K562 (cell line): ENCODE data around the gene CDAN1. TPM values are rescaled to one million over a fixed set of nuclear protein-coding genes. Genes with fewer than 3 reads are reported as not detected.

ENCODE experiments used
- ATAC-seq: fragments of 200-7000 bp; cut with Tn5 transposase; 3 replicates; pipeline ENCODE4 v1.9.1; 2020; ENCODE audit warnings: moderate library complexity
- BruUV-seq: library from RNA; stranded (reverse); fragments of 400-500 nt; replicated peaks from 2 replicates; lab custom pipeline; 2021; lab: Mats Ljungman, UMichigan
- CTCF ChIA-PET: fragments of 300-600 bp; formaldehyde crosslinking; extraction: SDS; loops from one replicate; lab custom pipeline; 2021; ENCODE audit warnings: low intra/inter-chr PET ratio; lab: Yijun Ruan, JAX
- POLR2A ChIA-PET: fragments of 300-600, 350-650 bp; sonication (Branson Sonifier 250); formaldehyde crosslinking; extraction: SDS; loops from one replicate; lab custom pipeline; 2021; ENCODE audit warnings: antibody characterized with exemption, inconsistent platforms; lab: Yijun Ruan, JAX
- DNase-seq, 4 experiments: peaks; one replicate each; pipeline versions ENCODE4 v3.0.0 to v3.0.0-alpha.2; 2011 to 2018; ENCODE audit warnings: low spot score in 3 of 4, mixed read lengths in 3 of 4; ENCODE audit errors: extremely low read depth in 1 of 4
- FAIRE-seq: peaks from 2 replicates; lab custom pipeline; 2011; peaks lifted over from hg19 to GRCh38; lab: Jason Lieb, UNC
- H2AFZ ChIP-seq: 2 replicates; pipeline ENCODE4 v1.6.0; 2011; ENCODE audit warnings: low read depth, low read length, control low read depth, inconsistent platforms
- H3K27ac ChIP-seq: fragments of 200-600 bp; 3 replicates; pipeline ENCODE4 v1.8.0; 2011; ENCODE audit warnings: low read depth, mild to moderate bottlenecking, control low read depth, inconsistent platforms, low read length, moderate library complexity, mixed read lengths; ENCODE audit errors: extremely low read depth
- H3K27me3 ChIP-seq, 2 experiments: fragments of 300-600 bp in 1 of 2; 2 replicates in 1 of 2; 3 replicates in 1 of 2; pipeline versions ENCODE4 v1.6.0 to v1.8.0; 2011; ENCODE audit warnings: inconsistent platforms in 2 of 2, low read length in 2 of 2, mild to moderate bottlenecking in 1 of 2, mixed read lengths in 1 of 2, moderate library complexity in 1 of 2; ENCODE audit not compliant: control insufficient read depth in 2 of 2, insufficient read depth in 2 of 2
- H3K36me3 ChIP-seq: fragments of 300-600 bp; 3 replicates; pipeline ENCODE4 v1.8.0; 2011; ENCODE audit warnings: mild to moderate bottlenecking, low read length, inconsistent platforms; ENCODE audit not compliant: control insufficient read depth, insufficient read depth
- H3K4me1 ChIP-seq, 2 experiments: fragments of 200-600 bp in 1 of 2; replicated peaks in 1 of 2; 2 replicates in 1 of 2; 3 replicates in 1 of 2; pipeline versions ENCODE4 v1.5.1 to v1.8.0; 2011; ENCODE audit warnings: inconsistent platforms in 2 of 2, low read length in 2 of 2, mild to moderate bottlenecking in 1 of 2, mixed read lengths in 1 of 2, moderate library complexity in 1 of 2; ENCODE audit not compliant: control insufficient read depth in 2 of 2, insufficient read depth in 2 of 2
- H3K4me2 ChIP-seq: 2 replicates; pipeline ENCODE4 v1.6.1; 2011; ENCODE audit warnings: low read length, control low read depth, inconsistent platforms, mixed read lengths; ENCODE audit not compliant: insufficient read depth
- H3K4me3 ChIP-seq: fragments of 200-600 bp; sonication (generic), shearing (Covaris generic); 2 replicates; pipeline ENCODE4 v1.5.1; 2016; ENCODE audit warnings: control low read depth, inconsistent platforms
- H3K79me2 ChIP-seq: fragments of 200-600 bp; 3 replicates; pipeline ENCODE4 v1.8.0; 2011; ENCODE audit warnings: low read length, inconsistent platforms; ENCODE audit not compliant: control insufficient read depth, insufficient read depth
- H3K9ac ChIP-seq, 2 experiments: 2 replicates each; pipeline versions ENCODE4 v1.6.0 to v1.6.1; 2011; ENCODE audit warnings: low read depth in 2 of 2, low read length in 2 of 2, control low read depth in 1 of 2, inconsistent platforms in 1 of 2, mild to moderate bottlenecking in 1 of 2, mixed read lengths in 1 of 2; ENCODE audit not compliant: insufficient read depth in 1 of 2
- H3K9me1 ChIP-seq: one replicate; pipeline ENCODE4 v1.6.0; 2011; ENCODE audit warnings: inconsistent platforms, mild to moderate bottlenecking, low read length, moderate library complexity; ENCODE audit not compliant: control insufficient read depth, insufficient read depth
- H3K9me3 ChIP-seq: replicated peaks from 2 replicates; pipeline ENCODE4 v1.5.1; 2011; ENCODE audit warnings: low read depth, low read length, inconsistent platforms; ENCODE audit not compliant: control insufficient read depth, insufficient read depth
- H4K20me1 ChIP-seq: replicated peaks from 2 replicates; pipeline ENCODE4 v1.6.1; 2011; ENCODE audit warnings: low read length, inconsistent platforms, mixed read lengths; ENCODE audit not compliant: control insufficient read depth, insufficient read depth
- FOXA1 ChIP-seq: fragments of 450-650 bp; IDR thresholded peaks from 2 replicates; pipeline ENCODE4 v1.6.1; 2016; ENCODE audit warnings: mild to moderate bottlenecking, borderline replicate concordance
- HMGXB4 ChIP-seq: sonication (generic); formaldehyde crosslinking; IDR thresholded peaks from 2 replicates; pipeline ENCODE4 v1.8.1; 2023; ENCODE audit warnings: mild to moderate bottlenecking, missing genetic modification reagents
- HSF4 ChIP-seq: fragments of 250-450 bp; sonication (Bioruptor Pico); IDR thresholded peaks from 2 replicates; pipeline ENCODE4 v2.1.2; 2022; ENCODE audit warnings: mild to moderate bottlenecking, moderate library complexity, borderline replicate concordance
- PHF20 ChIP-seq: fragments of 450-650 bp; IDR thresholded peaks from 2 replicates; pipeline ENCODE4 v1.6.1; 2018; ENCODE audit not compliant: partially characterized antibody
- PRPF4 ChIP-seq: fragments of 200-400 bp; formaldehyde crosslinking; IDR thresholded peaks from one replicate; pipeline ENCODE4 v1.6.1; 2017; ENCODE audit warnings: low read length, low read depth, mild to moderate bottlenecking; ENCODE audit not compliant: insufficient read depth, poor library complexity, severe bottlenecking
- RCOR1 ChIP-seq, 2 experiments: IDR thresholded peaks; 2 replicates each; pipeline ENCODE4 v1.6.1; 2012; ENCODE audit warnings: low read depth in 2 of 2, low read length in 2 of 2, borderline replicate concordance in 1 of 2, improper control_type of control experiment in 1 of 2
- TRIM24 ChIP-seq, 2 experiments: fragments of 450-650 bp; IDR thresholded peaks; 2 replicates each; pipeline ENCODE4 v1.6.1; 2016
- ZNF143 ChIP-seq: sonication (generic); formaldehyde crosslinking; IDR thresholded peaks from 2 replicates; pipeline ENCODE4 v1.9.0; 2022; ENCODE audit warnings: mild to moderate bottlenecking, missing genetic modification reagents
- ZNF175 ChIP-seq: fragments of 200-800 bp; sonication (Bioruptor generic); IDR thresholded peaks from 2 replicates; pipeline ENCODE4 v1.6.1; 2016; ENCODE audit warnings: low read depth, mild to moderate bottlenecking, missing genetic modification characterization, missing compliant biosample characterization
- ZNF263 ChIP-seq: sonication (generic); formaldehyde crosslinking; IDR thresholded peaks from 2 replicates; pipeline ENCODE4 v1.8.0; 2022; ENCODE audit warnings: mild to moderate bottlenecking, missing genetic modification reagents, borderline replicate concordance
- ZNF561 ChIP-seq: fragments of 450-650 bp; formaldehyde crosslinking; conservative IDR thresholded peaks from 2 replicates; pipeline ENCODE4 v1.4.0; 2020; ENCODE audit warnings: mild to moderate bottlenecking, moderate library complexity
- ZNF583 ChIP-seq: fragments of 250-450 bp; sonication (Bioruptor Pico); IDR thresholded peaks from 2 replicates; pipeline ENCODE4 v1.4.0; 2020
- ZNF830 ChIP-seq: fragments of 250-450 bp; sonication (Bioruptor Pico); IDR thresholded peaks from 2 replicates; pipeline ENCODE4 v1.5.0; 2021; ENCODE audit warnings: mild to moderate bottlenecking
- WGBS: fragments of 100-300 bp; shearing (Covaris generic); methylation state at CpG from one replicate; pipeline ENCODE4 v1.1.6; 2016; ENCODE audit warnings: low coverage, mixed read lengths; ENCODE audit not compliant: insufficient coverage; ENCODE audit errors: missing lambda C conversion rate; 5-methylcytosine and 5-hydroxymethylcytosine counted together
- in situ Hi-C: fragments of 300-500 bp; cut with MboI; formaldehyde crosslinking; loops from 4 replicates; pipeline ENCODE4 v1.15.0; 2018; ENCODE audit warnings: inconsistent platforms, mixed read lengths
- intact Hi-C: fragments of 100-400 bp; cut with micrococcal nuclease; formaldehyde crosslinking; loops from 2 replicates; pipeline ENCODE4 v1.14.2; 2022
- polyA plus RNA-seq, 8 experiments: library from polyadenylated mRNA; depleted of rRNA in 4 of 8; stranded (reverse) in 5 of 8; unstranded in 3 of 8; fragments of >200 nt; fragmentation: Nextera tagmentation in 2 of 8; fragmentation: Illumina TruSeq in 1 of 8; extraction: Ambion mirVana in 2 of 8; extraction: Trizol in 1 of 8; gene quantifications; 2 replicates each; pipeline versions ENCODE4 v1.2.1 to v1.2.3, GENCODE V29; 2011 to 2014; ENCODE audit warnings: inconsistent platforms in 1 of 8, missing spikeins in 1 of 8
- total RNA-seq, 7 experiments: library from RNA; depleted of rRNA in 6 of 7; stranded (reverse); fragments of >200 nt in 6 of 7; fragmentation: Illumina TruSeq in 2 of 7; extraction: Trizol in 2 of 7; gene quantifications; 2 replicates each; pipeline versions ENCODE4 v1.2.1 to v1.2.3, GENCODE V29; 2011 to 2021; ENCODE audit warnings: low replicate concordance in 1 of 7
- TF ChIP-seq, protein P1 (sequence below), 3 experiments: fragments of 200-800 bp in 1 of 3; sonication (Bioruptor generic) in 1 of 3; sonication (generic) in 1 of 3; formaldehyde crosslinking in 1 of 3; IDR thresholded peaks; 2 replicates each; pipeline versions ENCODE4 v1.6.1 to v1.8.0; 2016 to 2022; ENCODE audit warnings: mild to moderate bottlenecking in 2 of 3, missing compliant biosample characterization in 2 of 3, missing genetic modification characterization in 2 of 3, missing genetic modification reagents in 1 of 3

CDAN1 gene
- total and polyA plus RNA-seq, 9 of the 15 experiments (the other 6 are each of a cell fraction or from before 2014, with no cell fraction given) = 1.6 to 34.4 (median 13.8) TPM

- CTCF ChIA-PET = no interaction called here
Measured at GRCh38 chr15:42732095-42732827, 4.7 kb downstream of the CDAN1 start.

More at GRCh38 chr15:42732095-42732827, 4.7 kb downstream of the CDAN1 start:
- H3K9ac ChIP-seq = peak overlapping the region in 1 of 2 experiments; percentile 13; a peak in 1 of 4 replicates
- no peak overlapping the region for H2AFZ ChIP-seq
- in situ Hi-C loops = no loop called here
- intact Hi-C loops = no loop called here
- no peak for DNase-seq
- H3K9me1 ChIP-seq = no peaks in the 10 kb centered on the region
- H3K9me3 ChIP-seq = no peaks in the 10 kb centered on the region
- H3K4me1 ChIP-seq = peaks cover 5 to 26% of the 10 kb centered on the region in 2 experiments; a peak in 4 of 5 replicates
- H3K79me2 ChIP-seq = peaks cover 20% of the 10 kb centered on the region
- H3K27me3 ChIP-seq = no peaks in the 10 kb centered on the region
- no peak for ATAC-seq
- H3K36me3 ChIP-seq = peaks cover 83% of the 10 kb centered on the region
- peaks cover 4% of the 10 kb centered on the region; the same call in 1 of the 2 replicates for H4K20me1 ChIP-seq
- H3K27ac ChIP-seq = no peak overlapping the region
- no peak for TF ChIP-seq PHF20
- TF ChIP-seq ZNF830 (CRISPR knock-in tag) = no peak
- TF ChIP-seq ZNF143 (CRISPR knock-in tag) = no peak
- no peak for TF ChIP-seq ZNF175
- TF ChIP-seq ZNF561 (CRISPR knock-in tag) = no peak
- TF ChIP-seq ZNF583 = no peak
- no peak for TF ChIP-seq FOXA1
- no peak for TF ChIP-seq RCOR1 (IDR thresholded peaks at IDR 0.05; ENCODE audit: borderline replicate concordance in 1 of 2, low read depth in 2 of 2, low read length in 2 of 2)
- TF ChIP-seq HSF4 = no peak
- TF ChIP-seq ZNF263 = no peak
- TF ChIP-seq, protein P1, sequence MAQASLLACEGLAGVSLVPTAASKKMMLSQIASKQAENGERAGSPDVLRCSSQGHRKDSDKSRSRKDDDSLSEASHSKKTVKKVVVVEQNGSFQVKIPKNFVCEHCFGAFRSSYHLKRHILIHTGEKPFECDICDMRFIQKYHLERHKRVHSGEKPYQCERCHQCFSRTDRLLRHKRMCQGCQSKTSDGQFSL (CRISPR knock-in tag; IDR thresholded peaks at IDR 0.05) = no peak
- TF ChIP-seq, protein P1 (tag; IDR thresholded peaks at IDR 0.05) = no peak
- TF ChIP-seq PRPF4 = no peak
- no peak for TF ChIP-seq HMGXB4 (CRISPR knock-in tag)
- TF ChIP-seq TRIM24 (IDR thresholded peaks at IDR 0.05) = no peak
- TF ChIP-seq, all 486 proteins: peak for 0
- 89% methylated on average over 15 of the region's 15 CpGs for WGBS
- no TSS peak for BruUV-seq
- no peak overlapping the region for H3K4me2 ChIP-seq
- no peak overlapping the region for H3K4me3 ChIP-seq
- POLR2A ChIA-PET = interaction anchor here (0.6 to 1.0 kb wide), 5 partner anchors 9 to 352 kb away, joined by 3 to 4 read pairs (median 3); no protein-coding TSS in a partner anchor
- no peak for FAIRE-seq
